IPS-20b (cell line): Measurements from ENCODE around the gene KCNMA1.

Source experiments
- H3K27ac ChIP-seq: one replicate; pipeline ENCODE4 v1.5.1; 2013; ENCODE audit warnings: low read length
- H3K27me3 ChIP-seq: 2 replicates; pipeline ENCODE4 v1.6.1; 2013; ENCODE audit warnings: mild to moderate bottlenecking, low read length, inconsistent platforms; ENCODE audit not compliant: insufficient read depth
- H3K36me3 ChIP-seq: 2 replicates; pipeline ENCODE4 v1.6.1; 2013; ENCODE audit warnings: low read depth, mild to moderate bottlenecking, inconsistent platforms, low read length, moderate library complexity; ENCODE audit not compliant: insufficient read depth
- H3K4me1 ChIP-seq: 2 replicates; pipeline ENCODE4 v1.6.1; 2013; ENCODE audit warnings: mild to moderate bottlenecking, control low read depth, inconsistent platforms, low read length, moderate library complexity; ENCODE audit not compliant: insufficient read depth
- H3K4me3 ChIP-seq: 2 replicates; pipeline ENCODE4 v1.5.1; 2013; ENCODE audit warnings: mild to moderate bottlenecking, low read length, inconsistent platforms
- H3K9ac ChIP-seq: 2 replicates; pipeline ENCODE4 v1.6.1; 2013; ENCODE audit warnings: low read depth, mild to moderate bottlenecking, inconsistent platforms, low read length, moderate library complexity
- H3K9me3 ChIP-seq: 2 replicates; pipeline ENCODE4 v1.6.1; 2013; ENCODE audit warnings: mild to moderate bottlenecking, low read depth, low read length, inconsistent platforms; ENCODE audit not compliant: insufficient read depth

KCNMA1 gene

DNA sequence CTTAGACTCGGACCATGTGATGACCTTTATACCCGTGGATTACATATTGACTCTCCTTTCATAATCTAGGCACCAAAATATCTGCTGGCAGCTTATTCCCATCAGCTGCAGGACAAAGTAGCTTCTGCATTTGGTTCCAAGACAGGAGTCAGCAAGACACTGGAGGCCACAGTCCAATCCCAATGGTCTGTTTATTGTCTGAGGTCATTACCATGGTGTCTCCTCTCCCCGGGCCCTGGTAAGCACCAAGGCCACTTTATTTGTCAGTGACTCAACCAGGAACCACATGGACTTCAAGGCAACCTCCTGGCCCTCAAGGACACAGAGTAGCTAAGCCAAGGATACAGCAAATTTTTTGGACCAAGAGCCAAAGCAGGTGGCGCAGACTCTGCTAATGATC is 36.1 kb downstream of the KCNMA1 start:
- H3K4me1 ChIP-seq = peaks cover 14% of the 10 kb centered on the region
- H3K9me3 ChIP-seq = no peaks in the 10 kb centered on the region
- H3K27ac ChIP-seq = no peak overlapping the region
- no peak overlapping the region for H3K4me3 ChIP-seq
- H3K9ac ChIP-seq = no peak overlapping the region
- no peaks in the 10 kb centered on the region for H3K27me3 ChIP-seq
- H3K36me3 ChIP-seq = no peaks in the 10 kb centered on the region

DNA sequence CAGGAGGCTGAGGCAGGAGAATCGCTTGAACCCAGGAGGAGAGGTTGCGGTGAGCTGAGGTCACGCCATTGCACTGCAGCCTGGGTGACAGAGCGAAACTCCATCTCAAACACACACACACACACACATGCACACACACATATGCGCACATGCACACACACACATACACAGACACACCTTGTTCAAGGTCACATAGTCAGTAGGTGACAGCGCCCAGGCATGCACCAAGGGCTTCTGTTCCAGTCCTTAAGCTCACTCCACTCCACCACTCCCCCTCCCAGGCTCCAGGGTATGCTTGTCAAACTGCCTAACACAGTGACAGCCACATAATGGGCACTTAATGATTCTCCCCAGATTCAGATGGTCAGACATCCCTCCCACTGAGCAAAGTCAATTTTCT is 37.0 kb downstream of the KCNMA1 start:
- Histone ChIP-seq H3K9me3 (no peaks in the 10 kb centered on the region), H3K4me1 (peaks cover 14% of the 10 kb centered on the region), H3K4me3 (no peak overlapping the region), H3K9ac (no peak overlapping the region), H3K36me3 (no peaks in the 10 kb centered on the region), H3K27me3 (no peaks in the 10 kb centered on the region), H3K27ac (no peak overlapping the region)

DNA sequence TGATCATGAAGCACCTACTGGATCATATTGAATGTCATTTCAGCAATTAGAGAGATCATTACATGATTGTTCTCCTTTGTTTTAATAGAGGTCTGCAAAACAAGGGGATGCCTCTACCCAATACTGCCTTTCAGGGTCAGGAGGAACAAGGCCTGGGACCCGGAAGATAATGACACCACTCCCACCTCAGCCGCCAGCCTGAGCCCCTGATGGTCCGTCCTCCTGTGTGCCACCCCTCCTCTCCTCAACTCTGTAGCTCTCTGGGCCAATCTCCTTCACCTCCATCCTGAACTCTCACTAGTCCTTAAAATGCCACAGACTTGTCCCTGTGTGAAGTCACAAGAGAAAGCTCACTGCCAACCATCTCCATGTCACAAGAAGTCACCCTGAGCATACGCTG is 38.0 kb downstream of the KCNMA1 start:
- H3K27ac ChIP-seq = no peak overlapping the region
- no peaks in the 10 kb centered on the region for H3K36me3 ChIP-seq
- no peaks in the 10 kb centered on the region for H3K9me3 ChIP-seq
- no peak overlapping the region for H3K4me3 ChIP-seq
- no peak overlapping the region for H3K9ac ChIP-seq
- H3K27me3 ChIP-seq = no peaks in the 10 kb centered on the region
- peaks cover 14% of the 10 kb centered on the region for H3K4me1 ChIP-seq

DNA sequence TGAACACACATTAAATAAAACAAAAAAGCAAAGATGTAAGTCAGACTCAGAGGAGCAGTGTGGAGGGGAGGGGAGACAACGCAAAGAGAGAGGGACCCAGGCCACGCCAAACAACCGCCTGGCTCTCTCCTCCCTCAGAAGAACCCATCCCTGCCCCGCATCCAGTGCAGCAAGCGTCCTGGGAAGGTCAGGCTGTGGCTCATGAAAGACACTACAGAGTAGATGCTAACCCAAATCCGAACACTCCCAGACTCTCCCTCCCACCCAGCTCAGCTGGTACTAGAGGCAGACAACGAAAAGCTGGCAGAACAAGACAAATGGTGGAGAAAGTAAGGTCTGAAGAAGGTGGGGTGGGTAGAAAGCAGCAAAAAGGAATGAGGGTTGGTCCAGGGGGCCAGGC is 39.0 kb downstream of the KCNMA1 start:
- no peaks in the 10 kb centered on the region for H3K27me3 ChIP-seq
- H3K4me1 ChIP-seq = peaks cover 10% of the 10 kb centered on the region
- H3K4me3 ChIP-seq = no peak overlapping the region
- H3K36me3 ChIP-seq = no peaks in the 10 kb centered on the region
- H3K9me3 ChIP-seq = no peaks in the 10 kb centered on the region
- H3K27ac ChIP-seq = no peak overlapping the region
- H3K9ac ChIP-seq = no peak overlapping the region

DNA sequence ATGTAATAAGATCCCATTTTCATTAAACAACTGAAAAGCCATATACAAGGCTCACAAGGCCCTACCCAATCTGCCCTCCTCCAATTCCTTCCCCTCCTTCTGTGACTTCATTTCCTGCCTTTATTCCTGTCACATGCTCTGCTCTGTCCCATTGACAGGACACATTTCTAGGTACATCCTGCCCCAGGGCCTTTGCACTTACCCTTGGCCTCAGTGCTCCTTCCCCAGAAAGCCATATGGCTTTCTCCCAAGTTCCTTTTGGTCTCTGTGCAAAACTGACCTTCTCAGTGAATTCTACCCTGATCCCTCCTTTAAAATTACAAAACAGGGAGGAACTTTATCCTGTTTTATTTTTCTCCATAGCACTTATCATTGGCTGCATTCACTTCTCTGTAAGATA is 40.0 kb downstream of the KCNMA1 start:
- no peaks in the 10 kb centered on the region for H3K27me3 ChIP-seq
- no peak overlapping the region for H3K27ac ChIP-seq
- no peaks in the 10 kb centered on the region for H3K9me3 ChIP-seq
- H3K4me1 ChIP-seq = no peaks in the 10 kb centered on the region; the same call in 1 of the 2 replicates
- no peak overlapping the region for H3K4me3 ChIP-seq
- H3K36me3 ChIP-seq = no peaks in the 10 kb centered on the region
- no peak overlapping the region for H3K9ac ChIP-seq

DNA sequence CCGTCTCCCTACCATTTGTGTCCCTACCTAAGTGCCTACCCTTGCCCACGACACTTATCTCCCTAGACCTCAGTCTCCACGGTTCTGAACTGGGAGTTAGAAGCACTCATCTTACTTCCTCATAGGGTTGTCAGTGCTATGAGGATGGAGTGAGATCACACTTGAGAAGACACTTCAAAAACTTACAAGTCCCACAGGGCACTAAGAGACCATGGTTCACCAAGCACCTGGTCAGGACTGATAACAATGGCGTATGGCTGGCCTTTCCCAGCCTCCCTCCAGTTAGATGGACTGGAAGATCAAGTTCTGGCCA is 43.2 kb downstream of the KCNMA1 start:
- H3K9ac ChIP-seq = no peak overlapping the region

DNA sequence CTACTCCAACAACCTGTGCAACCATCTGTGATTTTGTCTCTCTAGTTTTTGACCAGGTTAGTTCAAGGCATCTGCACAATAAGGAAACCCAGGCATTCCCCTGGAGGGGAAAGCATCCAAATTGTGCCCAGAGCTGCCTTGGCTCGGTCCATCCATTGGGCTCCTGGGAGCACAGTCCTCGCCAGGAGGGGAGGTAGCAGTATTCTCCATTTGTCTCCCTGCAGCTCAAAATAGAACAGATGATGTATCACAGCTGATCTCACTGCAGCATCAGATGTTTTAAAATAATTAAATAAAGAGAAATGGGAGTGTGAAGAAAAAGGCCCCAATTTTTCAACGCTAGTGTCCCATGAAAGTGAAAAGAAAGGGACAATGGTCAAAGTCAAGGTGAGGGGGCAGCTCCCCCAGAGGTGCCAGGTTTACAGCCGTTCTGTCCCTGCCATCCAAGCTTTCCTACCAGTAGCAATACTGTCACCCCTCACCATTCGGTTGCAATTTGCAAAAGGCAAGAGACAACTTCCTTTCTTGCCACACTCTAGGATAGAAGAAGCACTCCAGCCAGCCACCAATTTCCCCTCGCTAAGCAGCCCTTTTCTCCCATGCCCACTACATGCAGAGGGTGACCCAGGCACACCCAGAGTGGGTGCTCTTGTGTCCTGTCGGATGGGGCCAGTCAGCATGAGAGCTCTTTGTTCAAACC is 43.7 kb downstream of the KCNMA1 start:
- no peaks in the 10 kb centered on the region for H3K9me3 ChIP-seq
- no peak overlapping the region for H3K9ac ChIP-seq
- H3K27me3 ChIP-seq = no peaks in the 10 kb centered on the region
- H3K4me3 ChIP-seq = no peak overlapping the region
- no peaks in the 10 kb centered on the region for H3K4me1 ChIP-seq
- H3K27ac ChIP-seq = no peak overlapping the region
- no peaks in the 10 kb centered on the region for H3K36me3 ChIP-seq

More for the DNA sequence above, 43.2 kb downstream of the KCNMA1 start:
- Histone ChIP-seq H3K9me3 (no peaks in the 10 kb centered on the region), H3K4me1 (no peaks in the 10 kb centered on the region), H3K27ac (no peak overlapping the region), H3K27me3 (no peaks in the 10 kb centered on the region), H3K36me3 (no peaks in the 10 kb centered on the region), H3K4me3 (no peak overlapping the region)

DNA sequence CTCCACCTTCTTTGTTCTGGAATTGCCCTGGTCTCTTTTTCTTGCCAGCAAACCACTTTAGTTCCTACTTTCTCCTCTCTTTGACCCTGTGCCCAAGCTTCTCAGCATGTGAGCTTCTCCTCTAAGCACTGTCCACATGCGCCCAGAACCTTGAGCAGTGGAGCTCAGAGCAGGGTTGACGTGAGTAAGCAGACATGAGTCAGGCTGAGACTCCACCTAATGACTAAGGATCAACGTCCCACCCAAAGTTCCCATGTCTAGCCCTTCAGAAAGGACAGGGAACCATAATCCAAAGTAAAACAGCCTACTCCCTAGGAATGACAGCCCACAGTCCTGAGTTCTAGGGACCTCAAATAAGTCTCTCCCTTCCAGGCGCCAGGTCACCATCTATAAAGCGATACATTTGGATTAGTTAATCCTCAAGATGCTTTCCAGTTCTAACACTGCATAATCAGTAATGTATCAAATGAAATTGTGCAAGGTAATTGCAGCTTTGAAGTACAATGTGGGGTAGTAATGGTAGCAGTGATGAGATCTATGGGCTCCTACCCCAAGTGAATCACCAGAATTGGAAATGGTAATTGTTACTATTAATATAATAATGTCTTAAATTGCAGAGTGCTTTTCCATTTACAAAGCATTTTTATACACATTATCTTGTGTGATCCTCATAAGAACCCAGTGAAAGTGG is 44.5 kb downstream of the KCNMA1 start:
- Histone ChIP-seq H3K36me3 (no peaks in the 10 kb centered on the region), H3K9me3 (no peaks in the 10 kb centered on the region), H3K27ac (no peak overlapping the region), H3K4me3 (no peak overlapping the region), H3K4me1 (no peaks in the 10 kb centered on the region), H3K27me3 (no peaks in the 10 kb centered on the region), H3K9ac (no peak overlapping the region)

DNA sequence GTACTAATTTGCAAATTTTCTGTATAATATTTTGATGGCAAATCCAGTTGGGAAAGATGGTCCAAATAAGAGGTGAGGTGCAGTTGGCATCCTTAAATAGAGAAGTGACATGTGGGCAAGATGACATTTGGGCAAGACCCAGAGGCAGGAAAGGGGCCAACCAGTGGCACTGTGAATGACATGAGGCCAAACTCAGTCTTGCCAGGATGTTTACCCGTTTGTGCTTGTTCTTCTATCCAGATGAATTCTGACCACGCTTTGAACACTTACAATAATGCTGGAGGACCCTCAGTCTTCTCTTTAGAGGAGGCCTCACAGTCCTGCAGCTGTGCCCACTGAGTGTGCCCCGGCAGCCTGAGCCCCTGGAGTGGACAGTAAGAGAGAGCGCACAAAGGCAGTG is 45.1 kb downstream of the KCNMA1 start:
- Histone ChIP-seq H3K9ac (no peak overlapping the region), H3K36me3 (no peaks in the 10 kb centered on the region), H3K27ac (no peak overlapping the region), H3K4me1 (no peaks in the 10 kb centered on the region), H3K9me3 (no peaks in the 10 kb centered on the region), H3K4me3 (no peak overlapping the region), H3K27me3 (no peaks in the 10 kb centered on the region)

DNA sequence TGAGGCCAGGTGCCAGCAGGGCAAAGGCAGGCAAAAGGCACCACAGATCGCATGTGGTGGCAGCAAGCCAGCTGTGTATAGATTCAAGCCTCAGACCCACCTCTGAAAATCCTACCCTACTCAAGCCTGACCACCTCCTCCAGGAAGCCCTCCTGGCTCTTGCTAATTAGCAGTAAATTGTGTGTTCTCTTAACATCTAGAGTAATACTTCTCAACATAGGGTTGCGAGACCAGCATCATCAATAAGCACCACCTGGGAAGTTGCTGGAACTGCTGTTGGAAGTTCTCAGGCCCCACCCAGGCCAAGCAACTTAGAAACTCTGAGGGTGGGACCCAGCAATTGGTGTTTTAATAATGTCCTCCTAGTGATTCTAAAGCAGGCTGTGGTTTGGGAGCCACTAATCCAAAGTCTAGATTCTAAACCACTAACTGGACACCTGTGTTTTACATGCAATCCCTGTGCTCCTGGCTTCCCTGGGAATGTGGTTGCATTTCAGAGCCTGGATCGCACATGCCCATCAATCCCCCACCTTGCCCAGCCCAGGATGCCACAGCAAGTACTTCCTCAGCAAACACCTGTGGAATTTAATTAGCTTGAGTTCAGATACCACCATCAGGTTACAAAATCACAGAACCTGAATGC is 46.2 kb downstream of the KCNMA1 start:
- Histone ChIP-seq H3K4me3 (no peak overlapping the region), H3K9ac (no peak overlapping the region), H3K36me3 (no peaks in the 10 kb centered on the region), H3K27ac (no peak overlapping the region), H3K4me1 (no peaks in the 10 kb centered on the region), H3K27me3 (no peaks in the 10 kb centered on the region), H3K9me3 (no peaks in the 10 kb centered on the region)

DNA sequence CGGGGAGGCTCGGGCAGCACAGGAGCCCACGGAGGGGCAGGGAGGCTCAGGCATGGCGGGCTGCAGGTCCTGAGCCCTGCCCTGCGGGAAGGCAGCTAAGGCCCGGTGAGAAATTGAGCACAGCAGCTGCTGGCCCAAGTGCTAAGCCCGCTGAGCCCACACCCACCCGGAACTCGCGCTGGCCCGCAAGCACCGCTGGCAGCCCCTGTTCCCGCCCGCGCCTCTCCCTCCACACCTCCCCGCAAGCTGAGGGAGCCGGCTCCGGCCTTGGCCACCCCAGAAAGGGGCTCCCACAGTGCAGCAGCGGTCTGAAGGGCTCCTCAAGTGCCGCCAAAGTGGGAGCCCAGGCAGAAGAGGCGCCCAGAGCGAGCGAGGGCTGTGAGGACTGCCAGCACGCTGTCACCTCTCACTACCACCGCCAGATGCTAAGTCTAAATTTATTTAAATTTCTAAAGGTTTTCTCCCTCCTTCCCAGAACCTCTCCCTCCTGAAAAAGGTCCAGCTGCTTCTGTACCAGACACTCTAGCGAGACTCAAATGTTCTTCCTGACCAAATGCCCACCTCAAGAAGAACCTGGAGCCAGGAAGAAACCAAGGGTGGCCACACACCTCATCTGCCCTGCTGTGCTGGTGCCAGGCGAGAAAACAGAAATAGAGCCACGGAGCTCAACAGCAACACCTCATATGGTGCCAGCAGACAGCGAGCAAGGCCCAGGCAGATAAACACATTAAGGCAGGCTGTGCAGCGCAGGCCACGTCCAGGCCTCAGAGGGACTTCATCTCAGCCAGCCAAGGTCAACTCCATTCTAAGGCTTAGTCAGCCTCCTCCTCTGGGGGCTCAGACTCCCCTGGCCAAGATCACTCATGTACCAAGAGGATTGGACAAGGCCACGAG is 47.0 kb downstream of the KCNMA1 start:
- Histone ChIP-seq H3K36me3 (no peaks in the 10 kb centered on the region), H3K4me1 (no peaks in the 10 kb centered on the region), H3K27me3 (no peaks in the 10 kb centered on the region), H3K27ac (no peak overlapping the region), H3K4me3 (no peak overlapping the region), H3K9me3 (no peaks in the 10 kb centered on the region), H3K9ac (no peak overlapping the region)
